ENCODE measurements around the gene GM2A.

GRCh38 chr5:151218177-151218576 lies 34.8 kb upstream of the GM2A start:
- TF ChIP-seq CTCF (IDR thresholded peaks at IDR 0.05), result no peak
- TF ChIP-seq POLR2A (IDR thresholded peaks at IDR 0.05), result no peak

All from breast epithelium (tissue), 3 donors.